ENCODE data around the gene MLLT6. TPM values are rescaled to one million over a fixed set of nuclear protein-coding genes. Genes with fewer than 3 reads are reported as not detected.

Gene MLLT6
- total and polyA plus RNA-seq, 2 of the 13 experiments (the other 11 are each of a cell fraction or from before 2014, with no cell fraction given): 50.7 to 69.5 TPM

DNA sequence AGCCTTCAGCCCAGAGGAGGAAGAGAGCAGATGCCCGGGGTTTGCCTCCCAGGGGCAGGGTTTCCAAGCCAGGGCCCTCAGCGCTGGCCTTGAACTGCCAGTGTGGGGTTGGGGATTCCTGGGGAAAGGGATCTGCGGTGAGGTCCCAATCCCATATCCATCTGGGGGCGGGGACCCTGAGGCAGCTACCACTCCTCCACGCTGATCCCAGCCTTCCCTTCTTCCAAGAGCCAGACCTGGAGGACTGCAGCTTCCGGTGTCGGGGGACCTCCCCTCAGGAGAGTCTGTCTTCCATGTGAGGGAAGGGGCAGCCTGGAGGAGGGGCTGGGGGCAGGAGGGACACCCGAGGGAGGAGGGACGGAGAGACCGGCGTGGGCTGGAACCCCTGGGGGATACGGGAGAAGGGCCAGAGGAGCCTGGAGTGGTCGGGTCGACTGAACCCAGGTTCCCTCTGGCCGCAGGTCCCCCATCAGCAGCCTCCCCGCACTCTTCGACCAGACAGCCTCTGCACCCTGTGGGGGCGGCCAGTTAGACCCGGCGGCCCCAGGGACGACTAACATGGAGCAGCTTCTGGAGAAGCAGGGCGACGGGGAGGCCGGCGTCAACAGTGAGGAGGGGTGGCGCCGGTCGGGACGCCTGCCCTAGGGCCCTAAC is 14.3 kb downstream of the MLLT6 start:
- Histone ChIP-seq H3K79me2 (ENCODE audit: insufficient read depth, low read length) (no peaks in the 10 kb centered on the region), H3K36me3 (replicated peaks in 1 of 2; ENCODE audit: control insufficient read depth in 1 of 2, insufficient read depth in 2 of 2, low read length in 2 of 2) (peaks cover 42 to 72% of the 10 kb centered on the region in 2 experiments), H3K9ac (ENCODE audit: insufficient read depth, low read depth, low read length) (peak overlapping the region; percentile 32; the same call in 1 of the 2 replicates), H2AFZ (ENCODE audit: low read length) (no peak overlapping the region), H3K4me3 (replicated peaks in 1 of 3; ENCODE audit: insufficient read depth in 1 of 3, low read depth in 2 of 3, low read length in 3 of 3) (no peak overlapping the region), H3K27ac (ENCODE audit: extremely low read length, insufficient read depth, low read length) (peak overlapping the region; percentile 5), H3K4me2 (ENCODE audit: low read depth, low read length) (no peak overlapping the region), H3K4me1 (ENCODE audit: insufficient read depth, low read length) (peaks cover 30% of the 10 kb centered on the region), H3K9me3 (ENCODE audit: low read length) (no peaks in the 10 kb centered on the region), H4K20me1 (ENCODE audit: insufficient read depth, low read length) (no peaks in the 10 kb centered on the region), H3K27me3 (ENCODE audit: control insufficient read depth in 1 of 2, insufficient read depth in 2 of 2, low read length in 2 of 2) (no peaks in the 10 kb centered on the region)
- POLR2A ChIA-PET: interaction anchor here (0.6 to 7.0 kb wide), 9 partner anchors 9 to 174 kb away, joined by 3 to 92 read pairs (median 6); partner anchors contain the start of gene MLLT6
- CTCF ChIA-PET (ENCODE audit: low intra/inter-chr PET ratio, low total read pairs): no interaction called here
- no peak for DNase-seq (ENCODE audit: low spot score)
- in situ Hi-C loops (cut with HindIII; ENCODE audit: extremely low pct_ligation_motif_present, low pct_unique_long_range_greater_than_20kb): no loop called here
- no peak for FAIRE-seq
- WGBS (ENCODE audit: low lambda C conversion rate): 96% methylated on average over 29 of the region's 29 CpGs
- no peak; the same call in 2 of the 3 replicates for ATAC-seq
- intact Hi-C loops (cut with micrococcal nuclease; ENCODE audit: unreplicated experiment): no loop called here
- BruUV-seq (replicated peaks): no TSS peak
- TF ChIP-seq, protein P1, sequence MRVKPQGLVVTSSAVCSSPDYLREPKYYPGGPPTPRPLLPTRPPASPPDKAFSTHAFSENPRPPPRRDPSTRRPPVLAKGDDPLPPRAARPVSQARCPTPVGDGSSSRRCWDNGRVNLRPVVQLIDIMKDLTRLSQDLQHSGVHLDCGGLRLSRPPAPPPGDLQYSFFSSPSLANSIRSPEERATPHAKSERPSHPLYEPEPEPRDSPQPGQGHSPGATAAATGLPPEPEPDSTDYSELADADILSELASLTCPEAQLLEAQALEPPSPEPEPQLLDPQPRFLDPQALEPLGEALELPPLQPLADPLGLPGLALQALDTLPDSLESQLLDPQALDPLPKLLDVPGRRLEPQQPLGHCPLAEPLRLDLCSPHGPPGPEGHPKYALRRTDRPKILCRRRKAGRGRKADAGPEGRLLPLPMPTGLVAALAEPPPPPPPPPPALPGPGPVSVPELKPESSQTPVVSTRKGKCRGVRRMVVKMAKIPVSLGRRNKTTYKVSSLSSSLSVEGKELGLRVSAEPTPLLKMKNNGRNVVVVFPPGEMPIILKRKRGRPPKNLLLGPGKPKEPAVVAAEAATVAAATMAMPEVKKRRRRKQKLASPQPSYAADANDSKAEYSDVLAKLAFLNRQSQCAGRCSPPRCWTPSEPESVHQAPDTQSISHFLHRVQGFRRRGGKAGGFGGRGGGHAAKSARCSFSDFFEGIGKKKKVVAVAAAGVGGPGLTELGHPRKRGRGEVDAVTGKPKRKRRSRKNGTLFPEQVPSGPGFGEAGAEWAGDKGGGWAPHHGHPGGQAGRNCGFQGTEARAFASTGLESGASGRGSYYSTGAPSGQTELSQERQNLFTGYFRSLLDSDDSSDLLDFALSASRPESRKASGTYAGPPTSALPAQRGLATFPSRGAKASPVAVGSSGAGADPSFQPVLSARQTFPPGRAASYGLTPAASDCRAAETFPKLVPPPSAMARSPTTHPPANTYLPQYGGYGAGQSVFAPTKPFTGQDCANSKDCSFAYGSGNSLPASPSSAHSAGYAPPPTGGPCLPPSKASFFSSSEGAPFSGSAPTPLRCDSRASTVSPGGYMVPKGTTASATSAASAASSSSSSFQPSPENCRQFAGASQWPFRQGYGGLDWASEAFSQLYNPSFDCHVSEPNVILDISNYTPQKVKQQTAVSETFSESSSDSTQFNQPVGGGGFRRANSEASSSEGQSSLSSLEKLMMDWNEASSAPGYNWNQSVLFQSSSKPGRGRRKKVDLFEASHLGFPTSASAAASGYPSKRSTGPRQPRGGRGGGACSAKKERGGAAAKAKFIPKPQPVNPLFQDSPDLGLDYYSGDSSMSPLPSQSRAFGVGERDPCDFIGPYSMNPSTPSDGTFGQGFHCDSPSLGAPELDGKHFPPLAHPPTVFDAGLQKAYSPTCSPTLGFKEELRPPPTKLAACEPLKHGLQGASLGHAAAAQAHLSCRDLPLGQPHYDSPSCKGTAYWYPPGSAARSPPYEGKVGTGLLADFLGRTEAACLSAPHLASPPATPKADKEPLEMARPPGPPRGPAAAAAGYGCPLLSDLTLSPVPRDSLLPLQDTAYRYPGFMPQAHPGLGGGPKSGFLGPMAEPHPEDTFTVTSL (CRISPR knock-in tag; IDR thresholded peaks at IDR 0.05; ENCODE audit: borderline replicate concordance): no peak
- TF ChIP-seq HNRNPLL (IDR thresholded peaks at IDR 0.05; ENCODE audit: low read depth, low read length, poor library complexity, severe bottlenecking): peak; percentile 24
- TF ChIP-seq, protein P2, sequence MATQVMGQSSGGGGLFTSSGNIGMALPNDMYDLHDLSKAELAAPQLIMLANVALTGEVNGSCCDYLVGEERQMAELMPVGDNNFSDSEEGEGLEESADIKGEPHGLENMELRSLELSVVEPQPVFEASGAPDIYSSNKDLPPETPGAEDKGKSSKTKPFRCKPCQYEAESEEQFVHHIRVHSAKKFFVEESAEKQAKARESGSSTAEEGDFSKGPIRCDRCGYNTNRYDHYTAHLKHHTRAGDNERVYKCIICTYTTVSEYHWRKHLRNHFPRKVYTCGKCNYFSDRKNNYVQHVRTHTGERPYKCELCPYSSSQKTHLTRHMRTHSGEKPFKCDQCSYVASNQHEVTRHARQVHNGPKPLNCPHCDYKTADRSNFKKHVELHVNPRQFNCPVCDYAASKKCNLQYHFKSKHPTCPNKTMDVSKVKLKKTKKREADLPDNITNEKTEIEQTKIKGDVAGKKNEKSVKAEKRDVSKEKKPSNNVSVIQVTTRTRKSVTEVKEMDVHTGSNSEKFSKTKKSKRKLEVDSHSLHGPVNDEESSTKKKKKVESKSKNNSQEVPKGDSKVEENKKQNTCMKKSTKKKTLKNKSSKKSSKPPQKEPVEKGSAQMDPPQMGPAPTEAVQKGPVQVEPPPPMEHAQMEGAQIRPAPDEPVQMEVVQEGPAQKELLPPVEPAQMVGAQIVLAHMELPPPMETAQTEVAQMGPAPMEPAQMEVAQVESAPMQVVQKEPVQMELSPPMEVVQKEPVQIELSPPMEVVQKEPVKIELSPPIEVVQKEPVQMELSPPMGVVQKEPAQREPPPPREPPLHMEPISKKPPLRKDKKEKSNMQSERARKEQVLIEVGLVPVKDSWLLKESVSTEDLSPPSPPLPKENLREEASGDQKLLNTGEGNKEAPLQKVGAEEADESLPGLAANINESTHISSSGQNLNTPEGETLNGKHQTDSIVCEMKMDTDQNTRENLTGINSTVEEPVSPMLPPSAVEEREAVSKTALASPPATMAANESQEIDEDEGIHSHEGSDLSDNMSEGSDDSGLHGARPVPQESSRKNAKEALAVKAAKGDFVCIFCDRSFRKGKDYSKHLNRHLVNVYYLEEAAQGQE (IDR thresholded peaks at IDR 0.05; ENCODE audit: borderline replicate concordance in 1 of 2, low read depth in 1 of 2, low read length in 2 of 2): no peak
- TF ChIP-seq RBM22 (optimal IDR thresholded peaks at IDR 0.05; ENCODE audit: low read length): peak; percentile 85
- TF ChIP-seq, protein P3, sequence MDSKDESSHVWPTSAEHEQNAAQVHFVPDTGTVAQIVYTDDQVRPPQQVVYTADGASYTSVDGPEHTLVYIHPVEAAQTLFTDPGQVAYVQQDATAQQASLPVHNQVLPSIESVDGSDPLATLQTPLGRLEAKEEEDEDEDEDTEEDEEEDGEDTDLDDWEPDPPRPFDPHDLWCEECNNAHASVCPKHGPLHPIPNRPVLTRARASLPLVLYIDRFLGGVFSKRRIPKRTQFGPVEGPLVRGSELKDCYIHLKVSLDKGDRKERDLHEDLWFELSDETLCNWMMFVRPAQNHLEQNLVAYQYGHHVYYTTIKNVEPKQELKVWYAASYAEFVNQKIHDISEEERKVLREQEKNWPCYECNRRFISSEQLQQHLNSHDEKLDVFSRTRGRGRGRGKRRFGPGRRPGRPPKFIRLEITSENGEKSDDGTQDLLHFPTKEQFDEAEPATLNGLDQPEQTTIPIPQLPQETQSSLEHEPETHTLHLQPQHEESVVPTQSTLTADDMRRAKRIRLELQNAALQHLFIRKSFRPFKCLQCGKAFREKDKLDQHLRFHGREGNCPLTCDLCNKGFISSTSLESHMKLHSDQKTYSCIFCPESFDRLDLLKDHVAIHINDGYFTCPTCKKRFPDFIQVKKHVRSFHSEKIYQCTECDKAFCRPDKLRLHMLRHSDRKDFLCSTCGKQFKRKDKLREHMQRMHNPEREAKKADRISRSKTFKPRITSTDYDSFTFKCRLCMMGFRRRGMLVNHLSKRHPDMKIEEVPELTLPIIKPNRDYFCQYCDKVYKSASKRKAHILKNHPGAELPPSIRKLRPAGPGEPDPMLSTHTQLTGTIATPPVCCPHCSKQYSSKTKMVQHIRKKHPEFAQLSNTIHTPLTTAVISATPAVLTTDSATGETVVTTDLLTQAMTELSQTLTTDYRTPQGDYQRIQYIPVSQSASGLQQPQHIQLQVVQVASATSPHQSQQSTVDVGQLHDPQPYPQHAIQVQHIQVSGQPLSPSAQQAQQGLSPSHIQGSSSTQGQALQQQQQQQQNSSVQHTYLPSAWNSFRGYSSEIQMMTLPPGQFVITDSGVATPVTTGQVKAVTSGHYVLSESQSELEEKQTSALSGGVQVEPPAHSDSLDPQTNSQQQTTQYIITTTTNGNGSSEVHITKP (CRISPR knock-in tag; IDR thresholded peaks at IDR 0.05; ENCODE audit: low read depth): no peak
- peak; percentile 97 for TF ChIP-seq AGO2 (optimal IDR thresholded peaks at IDR 0.05; ENCODE audit: low read depth, low read length)
- peak; percentile 7 for TF ChIP-seq HNRNPK (IDR thresholded peaks at IDR 0.05; ENCODE audit: low read depth, low read length, poor library complexity, severe bottlenecking)

Measured in HepG2 (cell line).